ENCODE measurements around the gene SMC5.
"Not testable (repeated sequence)": the region's sequence is repeated elsewhere in the genome, so short reads cannot be mapped to it uniquely, and the experiment has no call there.

The SMC5 gene

GRCh38 chr9:70258692-70259511, at the start of gene SMC5:
Gene SMC5 (plus strand): TSS chr9:70258978. CDS start chr9:70259079, 101 bp downstream.
- peak; percentile 95 for DNase-seq

DNA sequence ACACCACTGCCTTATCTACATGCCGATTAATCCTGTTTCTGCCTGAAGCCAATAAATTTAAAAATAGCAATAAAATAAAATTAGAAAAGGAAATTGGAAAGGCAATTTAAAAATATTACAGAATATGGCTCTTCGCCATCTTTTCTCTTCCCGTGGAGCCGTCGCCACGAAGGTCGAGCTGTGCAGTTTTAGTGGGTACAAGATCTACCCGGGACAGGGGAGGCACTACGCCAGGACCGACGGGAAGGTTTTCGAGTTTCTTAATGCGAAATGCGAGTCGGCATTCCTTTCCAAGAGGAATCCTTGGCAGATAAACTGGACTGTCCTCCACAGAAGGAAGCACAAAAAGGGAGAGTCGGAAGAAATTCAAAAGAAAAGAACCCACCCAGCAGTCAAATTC, 41.7 kb upstream of the SMC5 start:
- DNase-seq = no peak

DNA sequence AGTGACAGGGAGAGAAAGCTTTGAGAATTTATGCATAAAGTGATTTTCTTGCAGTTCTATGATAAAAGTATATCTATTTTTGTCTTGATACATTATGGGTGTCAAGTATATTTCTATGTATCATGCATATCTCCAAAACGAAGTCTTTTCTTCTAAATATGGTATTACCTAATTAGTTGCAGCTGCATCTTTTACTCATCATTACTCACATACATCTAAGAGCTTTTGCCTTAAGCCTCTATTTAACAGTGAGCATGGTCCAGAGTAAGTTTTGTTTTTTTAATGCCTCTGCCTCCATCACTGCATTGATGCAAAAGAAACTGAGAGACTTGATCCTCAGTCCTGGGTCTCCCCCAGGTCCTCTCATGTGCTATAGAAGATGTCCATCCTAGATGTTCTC, 40.0 kb upstream of the SMC5 start:
- DNase-seq = no peak

DNA sequence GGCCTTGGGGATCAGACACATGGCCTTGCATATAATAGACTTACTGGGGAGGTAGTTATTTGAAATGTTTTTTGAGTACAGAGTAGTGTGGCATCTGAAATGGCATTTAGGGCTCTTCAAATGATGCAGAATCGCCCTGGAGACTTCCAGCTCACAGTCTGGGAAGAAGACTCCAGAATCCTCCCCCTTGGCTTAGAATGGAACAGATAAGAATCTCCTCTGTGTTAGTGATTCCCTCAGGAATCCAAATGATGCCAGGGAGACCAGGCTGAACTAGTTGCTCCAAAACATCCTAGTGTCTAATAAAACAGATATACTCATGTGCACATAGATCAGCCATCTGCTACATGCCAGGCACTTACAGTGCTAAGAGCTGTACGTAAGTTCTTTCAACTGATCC, 38.6 kb upstream of the SMC5 start:
- DNase-seq = no peak

DNA sequence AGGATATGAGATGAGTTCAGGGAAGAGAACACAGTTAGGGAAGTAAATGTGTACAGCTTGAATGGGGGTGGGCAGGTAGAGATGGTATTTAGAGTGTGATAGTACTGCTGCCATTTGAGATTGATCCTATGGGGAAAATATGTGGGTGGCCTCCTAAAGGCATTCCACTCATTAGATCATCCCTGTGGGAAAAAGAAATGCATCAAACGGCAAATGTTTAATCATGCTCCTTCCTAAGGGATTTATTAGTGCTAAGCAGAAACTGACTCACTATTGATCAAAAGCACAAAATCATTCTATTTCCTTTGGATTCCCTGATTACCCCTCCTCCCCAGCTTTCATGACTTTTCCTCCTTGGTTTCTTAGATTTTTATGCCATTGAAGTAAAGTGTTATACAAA, 36.4 kb upstream of the SMC5 start:
- DNase-seq = no peak

DNA sequence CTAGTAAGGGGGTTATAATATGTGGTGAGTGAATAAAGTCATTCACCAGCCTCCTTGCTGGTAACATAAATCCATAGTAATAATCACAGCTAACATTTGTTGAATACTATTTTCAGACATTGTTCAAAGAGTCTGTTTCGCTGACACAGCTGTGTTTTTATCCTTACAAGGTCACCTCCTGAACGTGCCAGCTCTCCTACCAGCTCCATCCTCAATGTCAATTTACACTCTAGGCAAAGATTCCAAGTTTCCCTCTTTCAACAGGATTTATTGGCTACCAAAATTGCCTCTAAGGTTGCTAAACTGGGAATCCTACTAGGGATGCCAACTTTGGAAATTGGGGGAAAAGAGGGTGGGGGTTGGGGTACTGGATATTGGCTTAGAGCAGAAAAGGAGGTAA, 30.7 kb upstream of the SMC5 start:
- no peak for DNase-seq

DNA sequence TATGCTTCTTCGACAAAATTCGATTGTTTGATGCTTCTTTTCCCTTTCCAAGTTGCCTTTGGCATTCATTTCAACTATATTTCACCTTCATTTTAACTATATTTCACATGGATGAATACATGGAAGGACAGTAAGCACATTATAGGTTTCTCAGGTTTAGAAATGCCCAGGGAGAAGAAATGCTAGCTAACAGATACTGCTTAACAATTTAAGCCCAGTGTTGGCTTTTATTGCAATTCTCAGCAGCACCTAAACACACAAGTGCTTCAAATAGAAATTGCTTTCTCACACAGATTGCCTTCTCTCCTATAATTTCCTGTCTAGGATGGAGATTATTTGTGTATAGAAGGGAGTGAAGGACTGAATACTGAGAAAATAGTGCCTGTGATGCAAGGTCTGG, 30.2 kb upstream of the SMC5 start:
- DNase-seq = no peak

- DNase-seq = no peak
Measured at GRCh38 chr9:70229026-70229425, 29.8 kb upstream of the SMC5 start.

DNA sequence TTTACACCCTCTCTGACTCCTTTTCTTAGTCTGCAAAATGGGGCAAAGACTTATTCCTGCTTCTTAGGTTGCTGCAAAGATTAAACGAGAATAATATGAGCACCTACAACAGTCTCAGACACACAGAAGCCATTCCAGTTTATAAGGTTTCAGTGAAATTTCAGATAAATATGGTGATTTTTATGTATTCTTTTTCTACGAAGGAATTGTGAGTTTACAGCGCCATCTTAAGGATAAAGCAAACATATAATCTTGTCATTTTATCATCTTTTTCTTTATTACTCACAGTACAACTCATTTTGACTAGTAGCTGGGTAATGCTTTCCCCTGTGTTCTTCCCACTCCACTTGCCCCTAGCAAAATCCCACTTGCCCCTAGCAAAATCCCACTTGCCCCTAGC, 29.2 kb upstream of the SMC5 start:
- DNase-seq = peak; percentile 45

- DNase-seq = no peak
Measured at GRCh38 chr9:70232476-70232875, 26.3 kb upstream of the SMC5 start.

- not testable (repeated sequence) for DNase-seq
Measured at GRCh38 chr9:70234208-70234607, 24.6 kb upstream of the SMC5 start.

DNA sequence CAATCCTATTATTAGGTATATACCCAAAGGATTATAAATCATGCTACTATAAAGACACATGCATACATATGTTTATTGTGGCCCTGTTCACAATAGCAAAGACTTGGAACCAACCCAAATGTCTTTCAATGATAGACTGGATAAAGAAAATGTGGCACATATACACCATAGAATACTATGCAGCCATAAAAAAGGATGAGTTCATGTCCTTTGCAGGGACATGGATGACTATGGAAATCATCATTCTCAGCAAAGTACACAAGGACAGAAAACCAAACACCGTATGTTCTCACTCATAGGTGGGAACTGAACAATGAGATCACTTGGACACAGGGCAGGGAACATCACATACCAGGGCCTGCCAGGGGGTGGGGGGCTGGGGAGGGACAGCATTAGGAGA, 12.8 kb upstream of the SMC5 start:
- not testable (repeated sequence) for DNase-seq

- DNase-seq = no peak
Measured at GRCh38 chr9:70250221-70250620, 8.6 kb upstream of the SMC5 start.

DNA sequence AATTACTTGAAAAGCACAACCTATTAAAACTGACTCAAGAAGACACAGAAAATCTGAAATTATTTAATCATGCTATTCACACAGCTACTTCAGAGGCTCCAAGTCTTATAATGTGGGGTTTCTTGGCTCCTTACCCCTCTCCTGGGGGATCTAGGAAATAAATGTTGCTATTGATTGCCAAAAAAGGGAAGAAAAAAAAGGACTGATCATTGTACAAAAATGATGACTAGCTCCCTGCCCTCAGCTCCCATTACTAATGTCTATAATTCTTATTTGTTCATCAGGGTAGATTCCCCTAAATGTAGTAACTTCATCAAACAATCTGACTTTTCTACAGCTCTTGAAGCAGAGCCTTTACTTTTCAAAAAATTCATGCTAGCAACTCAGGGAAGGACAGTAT, 3.3 kb upstream of the SMC5 start:
- no peak for DNase-seq

DNA sequence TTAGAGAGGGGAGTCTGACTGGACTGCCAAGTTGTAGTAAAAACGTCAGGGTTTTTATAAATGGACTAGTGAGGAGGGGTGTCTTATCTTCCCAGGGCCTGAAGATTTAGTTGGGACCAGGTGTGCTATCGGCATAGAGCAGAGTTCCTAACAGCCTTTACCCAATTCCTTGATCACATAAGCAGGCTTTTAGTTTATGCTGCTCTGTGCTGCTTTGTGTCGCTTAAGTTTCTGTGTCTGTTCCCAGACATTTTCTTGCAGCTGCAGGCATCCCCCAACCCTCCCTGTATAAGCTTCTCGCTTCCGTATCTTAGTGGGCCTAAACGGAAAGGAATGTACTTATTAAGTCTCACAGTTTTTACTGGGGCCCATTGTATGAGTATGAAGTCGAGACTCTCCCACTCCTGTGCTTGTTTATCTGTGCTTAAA, 2.6 kb upstream of the SMC5 start:
- no peak for DNase-seq

- no peak for DNase-seq
Measured at GRCh38 chr9:70257502-70257901, 1.3 kb upstream of the SMC5 start.

DNA sequence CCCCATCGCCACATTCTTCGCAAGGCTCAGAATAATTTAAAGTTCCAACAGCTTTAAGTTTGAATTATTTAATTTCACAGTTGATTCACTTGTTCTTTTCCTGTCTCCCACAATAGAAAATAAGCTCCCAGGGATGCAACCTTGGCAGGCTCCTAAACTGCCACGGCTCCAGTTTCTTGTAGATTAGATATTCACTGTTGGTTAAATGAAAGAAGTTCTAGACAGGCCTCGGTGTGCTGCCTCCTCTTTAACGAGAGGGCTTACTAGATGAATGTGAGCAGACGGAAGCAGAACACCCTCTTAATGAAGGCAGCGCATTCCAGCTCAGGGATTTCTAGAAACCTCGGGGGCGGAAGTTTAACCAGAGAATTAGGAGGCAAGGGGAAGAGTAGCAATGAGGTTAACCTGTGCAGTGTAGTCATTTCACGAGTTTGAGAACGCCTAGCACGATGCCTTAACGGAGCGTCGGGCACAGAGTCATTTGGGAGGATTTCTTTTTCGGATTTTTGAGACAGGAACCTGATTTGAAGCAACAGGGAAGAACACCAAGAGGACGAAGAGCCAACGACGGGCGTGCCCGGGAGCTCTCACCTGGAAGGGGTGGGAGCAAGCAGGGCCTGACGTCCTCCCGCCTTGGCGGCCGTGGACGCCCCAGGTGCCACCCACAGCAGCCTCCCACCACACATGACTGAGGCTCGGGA, 637 bp upstream of the SMC5 start:
- peak; percentile 58 for DNase-seq

DNA sequence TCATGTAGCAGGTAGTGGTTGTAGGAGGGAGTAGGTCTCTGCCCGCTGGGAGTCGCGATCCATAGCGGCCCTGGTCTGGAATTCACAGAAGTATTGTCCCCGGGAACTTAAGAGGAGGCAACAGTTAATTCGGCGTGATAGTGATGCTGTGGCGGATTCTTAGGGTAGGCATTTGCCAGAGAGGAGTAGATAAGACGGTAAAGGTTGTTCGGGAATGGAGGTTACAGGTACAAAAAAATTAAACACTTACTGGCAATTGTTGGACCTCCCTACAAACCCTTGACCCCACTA, 679 bp downstream of the SMC5 start:
- no peak for DNase-seq

- no peak for DNase-seq
Measured at GRCh38 chr9:70260007-70260443, 1.2 kb downstream of the SMC5 start.

GRCh38 chr9:70260606-70261005, 1.8 kb downstream of the SMC5 start:
- no peak for DNase-seq

- DNase-seq = no peak
Measured at GRCh38 chr9:70261131-70261870, 2.5 kb downstream of the SMC5 start.

DNA sequence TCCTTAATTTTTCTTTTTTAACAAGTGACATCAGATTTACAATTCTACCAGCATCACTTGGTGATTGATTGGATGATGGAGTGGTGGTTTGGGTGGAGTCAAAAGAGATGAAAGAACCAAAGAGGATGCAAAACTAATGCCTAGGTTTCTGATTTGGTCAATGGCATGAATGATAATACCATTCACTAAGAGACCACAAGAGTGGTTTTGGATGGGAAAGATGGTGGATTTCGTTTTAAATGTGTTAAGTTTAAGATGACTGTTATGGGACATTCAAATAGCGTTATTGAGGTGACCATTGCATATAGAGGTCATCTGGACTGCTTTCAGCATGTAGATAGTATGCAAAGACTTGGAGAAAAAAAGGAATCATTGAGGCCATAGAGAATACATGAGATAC, 3.6 kb downstream of the SMC5 start:
- no peak for DNase-seq

DNA sequence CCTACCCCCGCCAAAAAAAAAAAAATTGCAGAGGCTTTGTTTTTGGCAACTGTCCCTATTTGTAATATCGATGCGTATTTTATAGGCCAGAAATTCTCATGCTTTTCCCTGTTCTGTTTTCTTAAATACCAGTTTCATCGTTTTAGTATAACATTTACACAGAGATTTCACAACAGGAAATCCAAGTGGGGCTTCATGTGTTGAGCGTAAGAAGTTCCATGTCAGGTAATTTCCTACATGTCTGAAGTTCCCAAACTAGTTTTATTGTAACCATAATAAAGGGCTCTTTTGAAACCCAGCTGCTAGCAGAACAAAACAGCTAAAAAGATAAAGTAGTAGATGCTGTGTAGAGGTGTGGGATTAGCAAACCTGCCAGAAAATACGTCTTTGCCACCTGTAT, 4.2 kb downstream of the SMC5 start:
- no peak for DNase-seq

GRCh38 chr9:70263421-70263820, 4.6 kb downstream of the SMC5 start:
- no peak for DNase-seq

Data from hematopoietic multipotent progenitor cell treated with erythropoietin and hydrocortisone succinate and interleukin-3 and kit ligand, for 4 days (in vitro differentiated cells).